ENCODE measurements around the gene RFPL1.

RFPL1 gene

GRCh38 chr22:29443861-29444792, 5.7 kb downstream of the RFPL1 start:
- DNase-seq: no peak

GRCh38 chr22:29445508-29445907, 7.1 kb downstream of the RFPL1 start:
- DNase-seq: no peak

- no peak for DNase-seq
Observed at GRCh38 chr22:29447906-29448305, 9.5 kb downstream of the RFPL1 start.

- no peak for DNase-seq
Observed at GRCh38 chr22:29449296-29449875, 11.0 kb downstream of the RFPL1 start.

GRCh38 chr22:29450222-29450621, 11.8 kb downstream of the RFPL1 start:
- no peak for DNase-seq

- no peak for DNase-seq
Observed at GRCh38 chr22:29451863-29452262, 13.5 kb downstream of the RFPL1 start.

GRCh38 chr22:29454276-29454675, 15.9 kb downstream of the RFPL1 start:
- DNase-seq: no peak

- DNase-seq: no peak
Observed at GRCh38 chr22:29456211-29456671, 17.9 kb downstream of the RFPL1 start.

GRCh38 chr22:29457730-29458129, 19.3 kb downstream of the RFPL1 start:
- DNase-seq: peak; percentile 7

- no peak for DNase-seq
Observed at GRCh38 chr22:29458551-29458950, 20.2 kb downstream of the RFPL1 start.

GRCh38 chr22:29459773-29460172, 21.4 kb downstream of the RFPL1 start:
- DNase-seq: no peak

- no peak for DNase-seq
Observed at GRCh38 chr22:29461263-29461662, 22.9 kb downstream of the RFPL1 start.

- DNase-seq: no peak
Observed at GRCh38 chr22:29463629-29464028, 25.2 kb downstream of the RFPL1 start.

GRCh38 chr22:29464581-29464980, 26.2 kb downstream of the RFPL1 start:
- DNase-seq: no peak

GRCh38 chr22:29469755-29470154, 31.4 kb downstream of the RFPL1 start:
- no peak for DNase-seq

GRCh38 chr22:29470159-29470855, 31.9 kb downstream of the RFPL1 start:
- no peak for DNase-seq

- DNase-seq: no peak
Observed at GRCh38 chr22:29473001-29473400, 34.6 kb downstream of the RFPL1 start.

GRCh38 chr22:29475550-29475949, 37.2 kb downstream of the RFPL1 start:
- DNase-seq: no peak

- DNase-seq: no peak
Observed at GRCh38 chr22:29476116-29476515, 37.7 kb downstream of the RFPL1 start.

GRCh38 chr22:29477723-29478318, 39.4 kb downstream of the RFPL1 start:
- no peak for DNase-seq

GRCh38 chr22:29478326-29479276, 40.2 kb downstream of the RFPL1 start:
- DNase-seq: no peak
